ENCODE data around the gene CSNK1D.

DNA sequence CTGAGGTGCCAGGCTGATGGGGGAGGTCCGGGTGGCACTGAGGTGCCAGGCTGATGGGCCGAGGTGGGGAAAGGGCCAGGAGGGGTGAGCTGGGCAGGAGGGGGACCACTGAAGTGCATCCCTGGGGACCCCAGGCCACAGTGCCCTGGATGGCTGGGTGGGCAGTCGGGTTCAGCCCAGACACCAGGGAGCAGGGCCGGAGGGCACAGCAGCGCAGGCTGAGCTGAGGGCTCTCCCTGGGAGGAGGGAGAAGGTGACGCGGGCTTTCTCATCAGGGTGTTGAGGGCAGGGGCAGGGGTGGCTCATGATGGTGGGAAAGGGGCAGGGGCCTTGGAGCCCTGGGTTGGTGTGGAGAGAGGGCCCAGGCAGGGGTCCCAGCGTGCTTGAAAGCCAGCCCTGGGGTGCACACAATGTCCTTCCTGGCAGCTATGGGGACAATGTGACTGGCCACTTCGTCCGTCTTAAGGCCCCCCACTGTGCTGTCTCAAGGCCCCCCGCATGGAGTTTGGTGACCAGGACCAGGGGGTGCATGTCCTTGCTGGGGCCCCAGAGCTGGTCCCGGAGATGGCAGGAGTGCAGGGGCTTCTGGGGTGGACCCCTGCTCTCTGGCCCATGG is 27.9 kb upstream of the CSNK1D start:
- TF ChIP-seq CTCF (IDR thresholded peaks at IDR 0.05) (no peak), POLR2A (IDR thresholded peaks at IDR 0.05) (no peak)
